ENCODE data around the gene BORCS5. TPM values are rescaled to one million over a fixed set of nuclear protein-coding genes. Genes with fewer than 3 reads are reported as not detected.

Gene BORCS5
- total and polyA plus RNA-seq, 2 of the 8 experiments (the other 6 are each of a cell fraction or from before 2014, with no cell fraction given): 8.3 to 17.4 TPM

DNA sequence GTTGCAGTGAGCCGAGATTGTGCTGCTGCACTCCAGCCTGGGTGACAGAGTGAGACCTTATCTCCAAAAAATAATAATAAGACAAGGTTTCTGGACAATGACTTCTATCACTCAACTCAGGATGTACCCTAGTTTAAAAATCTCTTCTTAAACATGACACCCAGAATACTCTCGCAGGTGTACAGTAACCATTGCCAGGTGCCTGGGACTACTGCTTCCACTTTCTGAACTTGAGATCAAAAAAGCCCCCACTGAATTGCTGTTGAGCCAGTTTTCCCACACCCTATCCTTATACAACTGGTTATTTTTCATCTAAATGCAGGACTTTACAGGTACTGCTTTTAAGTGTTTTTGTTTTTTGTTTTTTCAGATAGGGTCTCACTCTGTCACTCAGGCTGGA, 36.3 kb downstream of the BORCS5 start:
- H4K91ac ChIP-seq (replicated peaks; ENCODE audit: insufficient read length, low read length): no peak overlapping the region
- TF ChIP-seq TAF1 (IDR thresholded peaks at IDR 0.05; ENCODE audit: low read depth, low read length): no peak
- no peak for TF ChIP-seq SP4 (IDR thresholded peaks at IDR 0.05; ENCODE audit: low read length)
- TF ChIP-seq CREB1 (IDR thresholded peaks at IDR 0.05): no peak
- TF ChIP-seq RNF2 (IDR thresholded peaks at IDR 0.05; ENCODE audit: borderline replicate concordance, low read depth, low read length, missing control alignments, poor library complexity, severe bottlenecking): no peak
- no peak for TF ChIP-seq CBX5 (IDR thresholded peaks at IDR 0.05; ENCODE audit: low read depth, low read length)
- no peak for TF ChIP-seq CTBP2 (IDR thresholded peaks at IDR 0.05; ENCODE audit: borderline replicate concordance, insufficient read depth, insufficient read length, low read length)
- TF ChIP-seq CEBPB (IDR thresholded peaks at IDR 0.05; ENCODE audit: low read depth, low read length): no peak
- 86% methylated on average over 2 of the region's 2 CpGs; no CpG with 5 or more reads in 1 of the 2 experiments for WGBS, 2 experiments (ENCODE audit: extremely low coverage in 1 of 2, insufficient coverage in 1 of 2, insufficient read length in 1 of 2, insufficient replicate concordance in 2 of 2, low coverage in 1 of 2, low lambda C conversion rate in 2 of 2, missing lambda C conversion rate in 1 of 2)

More for the DNA sequence above, 36.3 kb downstream of the BORCS5 start:
- Histone ChIP-seq H2AK5ac (ENCODE audit: low read depth, low read length) (no peak overlapping the region), H2BK120ac (replicated peaks; ENCODE audit: low read depth, low read length) (no peak overlapping the region), H2AFZ (ENCODE audit: low read length) (no peak overlapping the region), H2BK20ac (ENCODE audit: low read length) (no peak overlapping the region), H3K4me2 (ENCODE audit: insufficient read depth in 1 of 2, low read depth in 2 of 2, low read length in 2 of 2) (no peak overlapping the region), H3K18ac (ENCODE audit: extremely low read depth, low read length) (no peak overlapping the region), H2BK12ac (ENCODE audit: low read depth, low read length) (no peak overlapping the region), H3K79me1 (ENCODE audit: low read depth, low read length) (no peaks in the 10 kb centered on the region), H3K9me3 (ENCODE audit: insufficient read depth in 2 of 2, low read depth in 1 of 2, low read length in 1 of 2) (no peaks in the 10 kb centered on the region), H2BK15ac (ENCODE audit: low read length) (no peak overlapping the region), H3K23me2 (ENCODE audit: low read depth, low read length) (no peaks in the 10 kb centered on the region), H2BK5ac (ENCODE audit: low read depth, low read length) (no peak overlapping the region), H3K27me3 (replicated peaks in 1 of 4; ENCODE audit: control insufficient read depth in 3 of 4, extremely low read depth in 1 of 4, insufficient read depth in 3 of 4, low read length in 3 of 4) (no peaks in the 10 kb centered on the region), H3K23ac (ENCODE audit: insufficient read length) (no peak overlapping the region), H3K14ac (ENCODE audit: insufficient read length) (no peak overlapping the region), H4K20me1 (replicated peaks in 1 of 2; ENCODE audit: control insufficient read depth in 1 of 2, insufficient read depth in 2 of 2, low read length in 2 of 2) (no peaks in the 10 kb centered on the region), H3K36me3 (ENCODE audit: control insufficient read depth in 2 of 4, insufficient read depth in 4 of 4, low read length in 3 of 4) (no peaks in the 10 kb centered on the region), H3K9ac (replicated peaks in 1 of 4; ENCODE audit: extremely low read depth in 1 of 4, low read depth in 3 of 4, low read length in 3 of 4) (no peak overlapping the region), H4K8ac (ENCODE audit: extremely low read depth, insufficient read depth, low read length) (no peak overlapping the region), H3K56ac (replicated peaks; ENCODE audit: insufficient read length, low read depth, low read length) (no peak overlapping the region), H3K4ac (replicated peaks; ENCODE audit: insufficient read length, low read depth, low read length) (no peak overlapping the region), H3K79me2 (ENCODE audit: control insufficient read depth in 1 of 2, insufficient read depth in 2 of 2, low read length in 2 of 2) (no peaks in the 10 kb centered on the region), H3K4me3 (ENCODE audit: extremely low read depth in 1 of 4, insufficient read depth in 2 of 4, low read depth in 3 of 4, low read length in 4 of 4) (no peak overlapping the region), H3K4me1 (replicated peaks in 1 of 4; ENCODE audit: control insufficient read depth in 3 of 4, insufficient read depth in 4 of 4, low read length in 3 of 4) (peaks cover 0 to 2% (median 1%) of the 10 kb centered on the region in 4 experiments; a peak in 2 of 7 replicates), H3K27ac (ENCODE audit: low read depth, low read length) (no peak overlapping the region), H4K5ac (ENCODE audit: insufficient read length, low read depth, low read length) (no peak overlapping the region)
- DNase-seq (ENCODE audit: low read depth in 1 of 2, low spot score in 2 of 2): no peak
- CTCF ChIA-PET (ENCODE audit: partially characterized antibody): no interaction called here
- FAIRE-seq: no peak
- POLR2A ChIA-PET (ENCODE audit: partially characterized antibody): no interaction called here
